Neural cell (in vitro differentiated cells): ENCODE results near the gene PEX11A. TPM values are rescaled to one million over a fixed set of nuclear protein-coding genes. Genes with fewer than 3 reads are reported as not detected.

Experiments
- H2AFZ ChIP-seq: fragments of 200-600, 300-800 bp; sonication (generic), shearing (Covaris generic); 2 replicates; pipeline ENCODE4 v1.6.0; 2014; ENCODE audit warnings: low read depth, mild to moderate bottlenecking, antibody characterized with exemption, low read length, moderate library complexity
- H3F3A ChIP-seq: fragments of 200-600 bp; shearing (Covaris generic); 2 replicates; pipeline ENCODE4 v1.6.1; 2016; ENCODE audit warnings: mild to moderate bottlenecking, moderate library complexity, mixed read lengths, antibody characterized with exemption, low read length; ENCODE audit not compliant: insufficient read depth, poor library complexity, severe bottlenecking
- H3K27ac ChIP-seq: fragments of 200-600, 300-800 bp; sonication (generic), shearing (Covaris generic); 2 replicates; pipeline ENCODE4 v1.5.1; 2014; ENCODE audit warnings: mild to moderate bottlenecking, low read length, moderate library complexity
- H3K27me3 ChIP-seq: fragments of 300-800, 200-600 bp; sonication (generic), shearing (Covaris generic); 2 replicates; pipeline ENCODE4 v1.6.0; 2014; ENCODE audit warnings: mild to moderate bottlenecking, low read depth, low read length, moderate library complexity; ENCODE audit not compliant: insufficient read depth
- H3K36me3 ChIP-seq: fragments of 300-800, 200-600 bp; sonication (generic), shearing (Covaris generic); 2 replicates; pipeline ENCODE4 v1.5.1; 2014; ENCODE audit warnings: mild to moderate bottlenecking, antibody characterized with exemption, low read length, moderate library complexity; ENCODE audit not compliant: insufficient read depth
- H3K4me2 ChIP-seq: fragments of 300-800, 200-600 bp; sonication (generic), shearing (Covaris generic); 2 replicates; pipeline ENCODE4 v1.6.0; 2014; ENCODE audit warnings: mild to moderate bottlenecking, low read length
- H3K4me3 ChIP-seq: fragments of 300-800, 200-600 bp; sonication (generic), shearing (Covaris generic); 2 replicates; pipeline ENCODE4 v1.5.1; 2014; ENCODE audit warnings: mild to moderate bottlenecking, low read length, moderate library complexity
- H3K79me2 ChIP-seq: fragments of 200-600 bp; shearing (Covaris generic); replicated peaks from 2 replicates; pipeline ENCODE4 v1.6.0; 2014; ENCODE audit warnings: mild to moderate bottlenecking, low read length, moderate library complexity; ENCODE audit not compliant: insufficient read depth
- H3K9ac ChIP-seq: fragments of 300-800, 200-600 bp; sonication (generic), shearing (Covaris generic); 2 replicates; pipeline ENCODE4 v1.6.1; 2016; ENCODE audit warnings: mild to moderate bottlenecking, low read length, mixed read lengths
- H3K9me2 ChIP-seq: fragments of 200-600 bp; shearing (Covaris generic); 2 replicates; pipeline ENCODE4 v1.6.1; 2016; ENCODE audit warnings: mild to moderate bottlenecking, low read length, mixed read lengths; ENCODE audit not compliant: insufficient read depth
- H3K9me3 ChIP-seq: fragments of 200-600, 300-800 bp; sonication (generic), shearing (Covaris generic); 2 replicates; pipeline ENCODE4 v1.6.1; 2016; ENCODE audit warnings: mild to moderate bottlenecking, mixed run types, low read length, moderate library complexity, mixed read lengths
- H4K20me1 ChIP-seq: fragments of 200-600 bp; shearing (Covaris generic); 2 replicates; pipeline ENCODE4 v1.6.1; 2016; ENCODE audit warnings: mild to moderate bottlenecking, mixed run types; ENCODE audit not compliant: insufficient read depth
- CTCF ChIP-seq: fragments of 450-650 bp; IDR thresholded peaks from 2 replicates; pipeline ENCODE4 v1.5.1; 2014; ENCODE audit warnings: antibody characterized with exemption, mild to moderate bottlenecking, moderate library complexity; ENCODE audit not compliant: poor library complexity, severe bottlenecking
- EP300 ChIP-seq: fragments of 450-650 bp; conservative IDR thresholded peaks from 2 replicates; pipeline ENCODE4 v1.6.1; 2014; ENCODE audit warnings: antibody characterized with exemption, mild to moderate bottlenecking, moderate library complexity; ENCODE audit not compliant: poor library complexity, severe bottlenecking
- EZH2 ChIP-seq: fragments of 200-600, 300-800 bp; shearing (Covaris generic), sonication (generic); IDR thresholded peaks from 2 replicates; pipeline ENCODE4 v1.6.1; 2014; ENCODE audit warnings: antibody characterized with exemption, low read length, borderline replicate concordance, mild to moderate bottlenecking; ENCODE audit not compliant: insufficient read depth, poor library complexity, severe bottlenecking
- MXI1 ChIP-seq: fragments of 450-650 bp; conservative IDR thresholded peaks from 2 replicates; pipeline ENCODE4 v1.6.1; 2014; ENCODE audit warnings: antibody characterized with exemption, mild to moderate bottlenecking; ENCODE audit not compliant: poor library complexity, severe bottlenecking
- POLR2AphosphoS5 ChIP-seq: IDR thresholded peaks from 2 replicates; pipeline ENCODE4 v1.6.1; 2012
- RAD21 ChIP-seq: fragments of 450-650 bp; conservative IDR thresholded peaks from 2 replicates; pipeline ENCODE4 v1.6.1; 2014; ENCODE audit warnings: antibody characterized with exemption, mild to moderate bottlenecking, moderate library complexity
- REST ChIP-seq: IDR thresholded peaks from 2 replicates; pipeline ENCODE4 v1.6.1; 2012; ENCODE audit warnings: borderline replicate concordance
- SMC3 ChIP-seq: fragments of 450-650 bp; conservative IDR thresholded peaks from 2 replicates; pipeline ENCODE4 v1.6.1; 2014; ENCODE audit warnings: antibody characterized with exemption, mild to moderate bottlenecking, moderate library complexity; ENCODE audit not compliant: poor library complexity
- TAF1 ChIP-seq: IDR thresholded peaks from 2 replicates; pipeline ENCODE4 v1.6.1; 2012; ENCODE audit warnings: low read depth
- polyA plus RNA-seq: library from polyadenylated mRNA; depleted of rRNA; stranded (reverse); fragments of >200 nt; gene quantifications from 2 replicates; pipeline ENCODE4 v1.2.3, GENCODE V29; 2014

The PEX11A gene
- polyA plus RNA-seq, 1 donor from 2014 or later = 13.6 TPM

GRCh38 chr15:89671687-89672086 is 18.9 kb downstream of the PEX11A start:
- Histone ChIP-seq H4K20me1 (no peaks in the 10 kb centered on the region), H3F3A (no peaks in the 10 kb centered on the region), H3K9me3 (no peaks in the 10 kb centered on the region), H3K27me3 (no peaks in the 10 kb centered on the region), H3K9ac (no peak overlapping the region), H3K9me2 (no peaks in the 10 kb centered on the region), H3K36me3 (no peaks in the 10 kb centered on the region), H3K4me3 (no peak overlapping the region), H2AFZ (no peak overlapping the region), H3K27ac (no peak overlapping the region), H3K4me2 (no peak overlapping the region), H3K79me2 (no peaks in the 10 kb centered on the region)
- TF ChIP-seq RAD21 = no peak
- no peak for TF ChIP-seq REST
- TF ChIP-seq TAF1 = no peak
- no peak for TF ChIP-seq EZH2
- TF ChIP-seq MXI1 = no peak
- no peak for TF ChIP-seq SMC3
- no peak for TF ChIP-seq EP300
- TF ChIP-seq CTCF = no peak
- TF ChIP-seq POLR2AphosphoS5 = no peak

- no peak for TF ChIP-seq REST
- TF ChIP-seq SMC3 = no peak
- no peak for TF ChIP-seq EP300
- no peak for TF ChIP-seq MXI1
- TF ChIP-seq TAF1 = no peak
- TF ChIP-seq POLR2AphosphoS5 = no peak
- no peak overlapping the region for H3K4me2 ChIP-seq
- H3F3A ChIP-seq = no peaks in the 10 kb centered on the region
- H4K20me1 ChIP-seq = no peaks in the 10 kb centered on the region
- peaks cover 6% of the 10 kb centered on the region for H3K27me3 ChIP-seq
- no peak overlapping the region for H3K9ac ChIP-seq
- H3K79me2 ChIP-seq = no peaks in the 10 kb centered on the region
- H3K9me2 ChIP-seq = no peaks in the 10 kb centered on the region
- no peak overlapping the region for H3K27ac ChIP-seq
- no peak overlapping the region for H2AFZ ChIP-seq
- no peaks in the 10 kb centered on the region for H3K9me3 ChIP-seq
- H3K36me3 ChIP-seq = no peaks in the 10 kb centered on the region
- H3K4me3 ChIP-seq = no peak overlapping the region
Measured at GRCh38 chr15:89670971-89671560, 19.5 kb downstream of the PEX11A start.
